Measurements from ENCODE around the gene ZSCAN9.

Gene ZSCAN9

DNA sequence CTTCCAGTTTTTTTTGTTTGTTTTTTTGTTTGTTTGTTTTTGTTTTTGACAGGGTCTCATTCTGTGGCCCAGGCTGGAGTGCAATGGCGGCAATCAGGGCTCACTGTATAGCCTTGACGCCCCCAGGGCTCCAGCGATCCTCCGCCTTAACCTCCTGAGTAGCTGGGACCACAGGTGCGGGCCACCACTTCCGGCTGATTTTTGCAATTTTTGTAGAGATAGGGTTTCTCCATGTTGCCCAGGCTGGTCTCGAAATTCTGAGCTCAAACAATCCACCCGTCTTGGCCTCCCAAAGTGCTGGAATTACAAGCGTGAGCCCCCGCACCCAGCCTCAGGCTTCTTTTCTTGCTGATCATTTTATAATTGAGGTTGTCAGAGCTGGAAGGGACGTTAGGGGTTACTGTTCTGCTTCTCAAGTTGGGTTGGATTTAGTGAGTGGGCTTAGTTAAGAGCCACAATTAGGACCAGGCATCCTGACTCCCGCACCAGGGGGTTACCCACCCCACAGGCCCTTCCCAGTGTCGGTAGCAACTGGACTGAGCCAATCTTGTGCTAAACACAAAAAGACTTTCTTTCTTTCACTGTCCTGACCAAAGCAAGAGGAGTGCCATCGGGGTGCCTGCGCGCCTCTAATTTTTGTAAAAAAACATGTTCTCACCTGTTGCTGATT is 13.1 kb upstream of the ZSCAN9 start:
- Histone ChIP-seq H3K36me3 (ENCODE audit: control insufficient read depth in 4 of 4, insufficient read depth in 4 of 4, low read length in 3 of 4) (no peaks in the 10 kb centered on the region), H3K4me3 (ENCODE audit: control insufficient read depth in 1 of 7, extremely low read depth in 1 of 7, insufficient read depth in 4 of 7, low read depth in 2 of 7, low read length in 6 of 7) (peak overlapping the region; percentile 15 to 78 (median 49)), H3K9me3 (ENCODE audit: control extremely low read depth in 1 of 5, control insufficient read depth in 4 of 5, insufficient read depth in 2 of 5, low read depth in 1 of 5, low read length in 4 of 5) (peaks cover 0 to 6% (median under 1%) of the 10 kb centered on the region in 5 experiments), H3K4me1 (ENCODE audit: control extremely low read depth in 1 of 4, control insufficient read depth in 4 of 4, insufficient read depth in 4 of 4, low read length in 3 of 4) (peaks cover 5 to 33% (median 24%) of the 10 kb centered on the region in 4 experiments), H3K27me3 (replicated peaks in 2 of 5; ENCODE audit: control insufficient read depth in 4 of 5, insufficient read depth in 5 of 5, low read length in 4 of 5) (peaks cover 18 to 82% (median 33%) of the 10 kb centered on the region in 5 experiments), H3K27ac (ENCODE audit: insufficient read depth in 1 of 2, low read depth in 1 of 2, low read length in 2 of 2, poor library complexity in 1 of 2, severe bottlenecking in 2 of 2) (peak overlapping the region in 1 of 2 experiments; percentile 47)
- 6% methylated on average over 9 of the region's 16 CpGs for WGBS (ENCODE audit: insufficient coverage)
- POLR2A ChIA-PET = interaction anchor here (0.9 kb wide), 1 partner anchor 13 kb away, joined by 3 read pairs; no protein-coding TSS in a partner anchor
- DNase-seq = peak in 2 of 3 donors; percentile 59 to 71
- CTCF ChIA-PET = interaction anchor here (0.7 to 1.7 kb wide), 2 partner anchors 79 to 144 kb away, joined by 3 to 4 read pairs; no protein-coding TSS in a partner anchor

- POLR2A ChIA-PET = interaction anchor here (0.9 kb wide), 1 partner anchor 14 kb away, joined by 3 read pairs; no protein-coding TSS in a partner anchor
- under 1% methylated on average over 18 of the region's 21 CpGs for WGBS (ENCODE audit: insufficient coverage)
- peak overlapping the region in 6 of 7 experiments; percentile 27 to 78 (median 60) for H3K4me3 ChIP-seq (ENCODE audit: control insufficient read depth in 1 of 7, extremely low read depth in 1 of 7, insufficient read depth in 4 of 7, low read depth in 2 of 7, low read length in 6 of 7)
- CTCF ChIA-PET = no interaction called here
- no peaks in the 10 kb centered on the region for H3K36me3 ChIP-seq (ENCODE audit: control insufficient read depth in 4 of 4, insufficient read depth in 4 of 4, low read length in 3 of 4)
- peaks cover 5 to 26% (median 19%) of the 10 kb centered on the region in 4 experiments for H3K4me1 ChIP-seq (ENCODE audit: control extremely low read depth in 1 of 4, control insufficient read depth in 4 of 4, insufficient read depth in 4 of 4, low read length in 3 of 4)
- H3K27ac ChIP-seq (ENCODE audit: insufficient read depth in 1 of 2, low read depth in 1 of 2, low read length in 2 of 2, poor library complexity in 1 of 2, severe bottlenecking in 2 of 2) = peak overlapping the region in 1 of 2 experiments; percentile 47
- H3K27me3 ChIP-seq (replicated peaks in 2 of 5; ENCODE audit: control insufficient read depth in 4 of 5, insufficient read depth in 5 of 5, low read length in 4 of 5) = peaks cover 12 to 75% (median 33%) of the 10 kb centered on the region in 5 experiments
- peaks cover 0 to 3% (median 0%) of the 10 kb centered on the region in 5 experiments for H3K9me3 ChIP-seq (ENCODE audit: control extremely low read depth in 1 of 5, control insufficient read depth in 4 of 5, insufficient read depth in 2 of 5, low read depth in 1 of 5, low read length in 4 of 5)
- peak; percentile 51 to 81 (median 74) for DNase-seq
These were observed 12.4 kb upstream of the ZSCAN9 start for GRCh38 chr6:28212510-28213212.

- peaks cover 5 to 26% (median 19%) of the 10 kb centered on the region in 4 experiments for H3K4me1 ChIP-seq (ENCODE audit: control extremely low read depth in 1 of 4, control insufficient read depth in 4 of 4, insufficient read depth in 4 of 4, low read length in 3 of 4)
- no peak for DNase-seq
- peaks cover 0 to 3% (median 0%) of the 10 kb centered on the region in 5 experiments for H3K9me3 ChIP-seq (ENCODE audit: control extremely low read depth in 1 of 5, control insufficient read depth in 4 of 5, insufficient read depth in 2 of 5, low read depth in 1 of 5, low read length in 4 of 5)
- WGBS (ENCODE audit: insufficient coverage) = no CpG with 5 or more reads among the region's 2 CpGs
- H3K36me3 ChIP-seq (ENCODE audit: control insufficient read depth in 4 of 4, insufficient read depth in 4 of 4, low read length in 3 of 4) = no peaks in the 10 kb centered on the region
- no peak overlapping the region for H3K27ac ChIP-seq (ENCODE audit: insufficient read depth in 1 of 2, low read depth in 1 of 2, low read length in 2 of 2, poor library complexity in 1 of 2, severe bottlenecking in 2 of 2)
- CTCF ChIA-PET = no interaction called here
- peak overlapping the region in 4 of 7 experiments; percentile 35 to 78 (median 72) for H3K4me3 ChIP-seq (ENCODE audit: control insufficient read depth in 1 of 7, extremely low read depth in 1 of 7, insufficient read depth in 4 of 7, low read depth in 2 of 7, low read length in 6 of 7)
- peaks cover 8 to 70% (median 33%) of the 10 kb centered on the region in 5 experiments for H3K27me3 ChIP-seq (replicated peaks in 2 of 5; ENCODE audit: control insufficient read depth in 4 of 5, insufficient read depth in 5 of 5, low read length in 4 of 5)
- POLR2A ChIA-PET = no interaction called here
These were observed 11.9 kb upstream of the ZSCAN9 start for GRCh38 chr6:28213213-28213523.

DNA sequence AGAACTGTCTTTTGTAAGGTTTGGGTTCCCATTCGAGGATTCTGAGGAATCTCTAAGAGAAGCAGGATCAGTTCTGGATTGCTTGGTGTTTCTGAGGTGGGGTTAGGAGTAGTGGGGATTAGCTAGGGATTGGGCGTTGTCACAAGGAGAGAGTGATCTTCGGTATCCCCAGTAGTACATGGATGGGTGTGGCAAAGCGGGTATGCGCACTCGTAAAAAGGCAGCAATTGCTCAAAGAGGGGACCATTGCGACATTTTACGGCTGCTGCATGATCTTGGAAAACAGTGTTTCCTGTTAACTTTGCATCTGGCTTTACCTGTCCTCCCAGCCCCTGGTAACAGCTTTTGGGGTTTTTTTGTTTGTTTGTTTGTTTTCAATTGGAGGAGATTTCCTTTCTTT is 9.7 kb upstream of the ZSCAN9 start:
- H3K27ac ChIP-seq (ENCODE audit: insufficient read depth in 1 of 2, low read depth in 1 of 2, low read length in 2 of 2, poor library complexity in 1 of 2, severe bottlenecking in 2 of 2) = no peak overlapping the region
- ChIA-PET CTCF (interaction anchor here (0.9 kb wide), 1 partner anchor 141 kb away, joined by 4 read pairs; no protein-coding TSS in a partner anchor), POLR2A (no interaction called here)
- DNase-seq = peak; percentile 42 to 65 (median 61)
- no peaks in the 10 kb centered on the region for H3K9me3 ChIP-seq (ENCODE audit: control extremely low read depth in 1 of 5, control insufficient read depth in 4 of 5, insufficient read depth in 2 of 5, low read depth in 1 of 5, low read length in 4 of 5)
- WGBS (ENCODE audit: insufficient coverage) = 63% methylated on average over 6 of the region's 8 CpGs
- H3K4me1 ChIP-seq (ENCODE audit: control extremely low read depth in 1 of 4, control insufficient read depth in 4 of 4, insufficient read depth in 4 of 4, low read length in 3 of 4) = peaks cover 5 to 33% (median 23%) of the 10 kb centered on the region in 4 experiments
- H3K36me3 ChIP-seq (ENCODE audit: control insufficient read depth in 4 of 4, insufficient read depth in 4 of 4, low read length in 3 of 4) = no peaks in the 10 kb centered on the region
- H3K4me3 ChIP-seq (ENCODE audit: control insufficient read depth in 1 of 7, extremely low read depth in 1 of 7, insufficient read depth in 4 of 7, low read depth in 2 of 7, low read length in 6 of 7) = peak overlapping the region in 3 of 7 experiments; percentile 4 to 57 (median 8)
- peaks cover 4 to 49% (median 15%) of the 10 kb centered on the region in 5 experiments for H3K27me3 ChIP-seq (replicated peaks in 2 of 5; ENCODE audit: control insufficient read depth in 4 of 5, insufficient read depth in 5 of 5, low read length in 4 of 5)

- 94% methylated on average over 9 of the region's 12 CpGs for WGBS (ENCODE audit: insufficient coverage)
- CTCF ChIA-PET = interaction anchor here (0.7 to 1.4 kb wide), 5 partner anchors 10 to 137 kb away, joined by 3 to 5 read pairs (median 4); partner anchors contain the start of gene ZKSCAN8
- H3K27me3 ChIP-seq (replicated peaks in 2 of 5; ENCODE audit: control insufficient read depth in 4 of 5, insufficient read depth in 5 of 5, low read length in 4 of 5) = peaks cover 0 to 26% (median 14%) of the 10 kb centered on the region in 5 experiments
These were observed 7.2 kb upstream of the ZSCAN9 start for GRCh38 chr6:28217890-28218289.

DNA sequence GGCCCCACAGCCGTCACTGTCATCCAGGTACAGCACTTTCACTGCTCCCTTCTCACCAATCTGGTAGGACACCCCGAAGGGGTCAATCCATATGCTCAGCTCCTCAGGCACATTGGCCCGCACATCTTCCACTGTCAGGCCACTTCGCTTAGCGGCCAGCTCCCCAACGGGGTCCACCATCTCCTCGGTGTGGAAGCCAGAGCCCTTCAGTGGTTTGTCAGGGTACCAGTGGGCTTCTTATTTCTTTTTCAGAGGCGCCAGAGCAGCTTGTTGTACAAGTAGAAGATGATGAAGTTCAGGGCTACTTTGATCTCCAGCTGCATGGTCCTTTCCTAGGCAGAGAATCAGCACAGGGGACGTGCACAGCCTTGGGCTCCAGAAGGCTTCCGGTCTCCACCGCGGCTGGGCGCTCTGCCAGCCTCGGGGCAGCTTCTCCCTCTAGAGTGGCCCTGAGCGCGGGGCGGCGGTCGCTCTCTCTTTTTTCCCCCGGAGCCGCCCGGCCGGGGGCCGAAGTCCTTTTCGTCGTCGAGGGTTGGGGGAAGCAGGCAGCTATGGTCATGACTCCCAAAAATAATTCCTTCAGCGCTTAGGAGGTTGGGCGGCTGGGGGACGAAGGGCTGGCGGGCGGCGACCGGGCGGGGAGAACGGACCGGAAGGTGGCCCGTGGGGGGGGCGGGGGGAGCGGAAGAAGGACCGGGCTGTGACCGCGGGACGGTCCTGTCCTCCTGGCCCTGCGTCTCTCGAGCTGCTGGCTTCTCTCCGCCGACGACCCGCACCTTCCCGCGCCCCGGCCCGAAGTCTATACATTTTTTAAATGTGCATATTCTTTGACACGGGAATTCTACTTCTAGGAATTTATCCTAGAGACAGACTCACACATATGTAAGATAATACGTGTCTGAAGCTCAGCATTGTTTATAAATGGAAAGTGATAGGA is 6.5 kb upstream of the ZSCAN9 start:
- Histone ChIP-seq H3K27me3 (replicated peaks in 2 of 5; ENCODE audit: control insufficient read depth in 4 of 5, insufficient read depth in 5 of 5, low read length in 4 of 5) (peaks cover 0 to 19% (median 7%) of the 10 kb centered on the region in 5 experiments), H3K4me1 (ENCODE audit: control extremely low read depth in 1 of 4, control insufficient read depth in 4 of 4, insufficient read depth in 4 of 4, low read length in 3 of 4) (peaks cover 0 to 22% (median 13%) of the 10 kb centered on the region in 4 experiments), H3K27ac (ENCODE audit: insufficient read depth in 1 of 2, low read depth in 1 of 2, low read length in 2 of 2, poor library complexity in 1 of 2, severe bottlenecking in 2 of 2) (peak overlapping the region in 1 of 2 experiments; percentile 65), H3K9me3 (ENCODE audit: control extremely low read depth in 1 of 5, control insufficient read depth in 4 of 5, insufficient read depth in 2 of 5, low read depth in 1 of 5, low read length in 4 of 5) (no peaks in the 10 kb centered on the region), H3K4me3 (ENCODE audit: control insufficient read depth in 1 of 7, extremely low read depth in 1 of 7, insufficient read depth in 4 of 7, low read depth in 2 of 7, low read length in 6 of 7) (peak overlapping the region; percentile 42 to 80 (median 65)), H3K36me3 (ENCODE audit: control insufficient read depth in 4 of 4, insufficient read depth in 4 of 4, low read length in 3 of 4) (no peaks in the 10 kb centered on the region)
- DNase-seq = peak; percentile 64 to 89 (median 87)
- WGBS (ENCODE audit: insufficient coverage) = 15% methylated on average over 21 of the region's 56 CpGs
- ChIA-PET POLR2A (interaction anchor here (1.1 kb wide), 1 partner anchor 137 kb away, joined by 5 read pairs; no protein-coding TSS in a partner anchor), CTCF (interaction anchor here (0.7 to 1.4 kb wide), 6 partner anchors 9 to 137 kb away, joined by 3 to 5 read pairs (median 4); partner anchors contain the start of gene ZKSCAN8)

More at GRCh38 chr6:28217890-28218289, 7.2 kb upstream of the ZSCAN9 start:
- Histone ChIP-seq H3K36me3 (ENCODE audit: control insufficient read depth in 4 of 4, insufficient read depth in 4 of 4, low read length in 3 of 4) (no peaks in the 10 kb centered on the region), H3K27ac (ENCODE audit: insufficient read depth in 1 of 2, low read depth in 1 of 2, low read length in 2 of 2, poor library complexity in 1 of 2, severe bottlenecking in 2 of 2) (no peak overlapping the region), H3K4me3 (ENCODE audit: control insufficient read depth in 1 of 7, extremely low read depth in 1 of 7, insufficient read depth in 4 of 7, low read depth in 2 of 7, low read length in 6 of 7) (peak overlapping the region in 4 of 7 experiments; percentile 62 to 80 (median 72)), H3K9me3 (ENCODE audit: control extremely low read depth in 1 of 5, control insufficient read depth in 4 of 5, insufficient read depth in 2 of 5, low read depth in 1 of 5, low read length in 4 of 5) (no peaks in the 10 kb centered on the region), H3K4me1 (ENCODE audit: control extremely low read depth in 1 of 4, control insufficient read depth in 4 of 4, insufficient read depth in 4 of 4, low read length in 3 of 4) (peaks cover 0 to 28% (median 14%) of the 10 kb centered on the region in 4 experiments)
- no peak for DNase-seq
- POLR2A ChIA-PET = interaction anchor here (1.1 kb wide), 1 partner anchor 138 kb away, joined by 5 read pairs; no protein-coding TSS in a partner anchor
